H9 (cell line): ENCODE measurements around the gene BRWD1. TPM values are rescaled to one million over a fixed set of nuclear protein-coding genes. Genes with fewer than 3 reads are reported as not detected.

Source experiments
- DNase-seq: peaks from one replicate; pipeline ENCODE4 v3.0.0-alpha.2; 2017
- H2AFZ ChIP-seq: one replicate; pipeline ENCODE4 v1.6.1; 2013; ENCODE audit warnings: mild to moderate bottlenecking, low read length, control low read depth, moderate library complexity
- H2AK5ac ChIP-seq: 2 replicates; pipeline ENCODE4 v1.6.1; 2013; ENCODE audit warnings: low read length, control low read depth, mixed read lengths; ENCODE audit not compliant: insufficient read length
- H2BK120ac ChIP-seq: one replicate; pipeline ENCODE4 v1.6.1; 2013; ENCODE audit warnings: low read depth, mild to moderate bottlenecking, low read length, control low read depth, inconsistent platforms; ENCODE audit not compliant: poor library complexity, severe bottlenecking
- H2BK12ac ChIP-seq: 2 replicates; pipeline ENCODE4 v1.6.1; 2013; ENCODE audit warnings: low read length, control low read depth, mixed read lengths, low read depth; ENCODE audit not compliant: insufficient read length
- H2BK15ac ChIP-seq: 2 replicates; pipeline ENCODE4 v1.6.1; 2013; ENCODE audit warnings: low read depth, low read length, control low read depth
- H2BK20ac ChIP-seq: one replicate; pipeline ENCODE4 v1.6.1; 2013; ENCODE audit warnings: low read depth, mild to moderate bottlenecking, low read length, control low read depth, inconsistent platforms; ENCODE audit not compliant: poor library complexity, severe bottlenecking
- H2BK5ac ChIP-seq: 2 replicates; pipeline ENCODE4 v1.6.1; 2013; ENCODE audit warnings: low read length, control low read depth, mixed read lengths; ENCODE audit not compliant: insufficient read length
- H3K14ac ChIP-seq: 2 replicates; pipeline ENCODE4 v1.6.1; 2013; ENCODE audit warnings: low read length, control low read depth; ENCODE audit not compliant: insufficient read depth
- H3K18ac ChIP-seq: 2 replicates; pipeline ENCODE4 v1.6.1; 2013; ENCODE audit warnings: low read depth, mild to moderate bottlenecking, mixed read lengths, low read length, control low read depth; ENCODE audit not compliant: insufficient read length
- H3K23ac ChIP-seq: 2 replicates; pipeline ENCODE4 v1.6.1; 2013; ENCODE audit warnings: low read length, control low read depth, mixed read lengths, low read depth; ENCODE audit not compliant: insufficient read length
- H3K23me2 ChIP-seq: 2 replicates; pipeline ENCODE4 v1.6.1; 2013; ENCODE audit warnings: low read depth, mild to moderate bottlenecking, mixed read lengths, low read length, control low read depth; ENCODE audit not compliant: insufficient read length, poor library complexity, severe bottlenecking
- H3K27ac ChIP-seq: 2 replicates; pipeline ENCODE4 v1.5.1; 2013; ENCODE audit warnings: low read length, control low read depth, mixed read lengths, low read depth; ENCODE audit not compliant: insufficient read length
- H3K27me3 ChIP-seq: 2 replicates; pipeline ENCODE4 v1.6.1; 2013; ENCODE audit warnings: low read length, control low read depth, inconsistent platforms; ENCODE audit not compliant: insufficient read depth
- H3K4ac ChIP-seq: 2 replicates; pipeline ENCODE4 v1.6.1; 2013; ENCODE audit warnings: low read depth, mild to moderate bottlenecking, control low read depth, inconsistent platforms, low read length, moderate library complexity
- H3K4me1 ChIP-seq: 2 replicates; pipeline ENCODE4 v1.6.1; 2013; ENCODE audit warnings: low read length, control low read depth, inconsistent platforms; ENCODE audit not compliant: insufficient read depth
- H3K4me2 ChIP-seq: 2 replicates; pipeline ENCODE4 v1.6.1; 2013; ENCODE audit warnings: low read length, control low read depth, mixed read lengths; ENCODE audit not compliant: insufficient read length, insufficient read depth
- H3K56ac ChIP-seq: 2 replicates; pipeline ENCODE4 v1.6.1; 2013; ENCODE audit warnings: low read depth, mild to moderate bottlenecking, mixed read lengths, low read length, control low read depth; ENCODE audit not compliant: insufficient read length
- H3K79me1 ChIP-seq: 2 replicates; pipeline ENCODE4 v1.6.1; 2013; ENCODE audit warnings: low read depth, mild to moderate bottlenecking, moderate library complexity, low read length, control low read depth, inconsistent platforms; ENCODE audit not compliant: insufficient read depth, poor library complexity, severe bottlenecking
- H3K79me2 ChIP-seq: 2 replicates; pipeline ENCODE4 v1.6.1; 2013; ENCODE audit warnings: low read length, control low read depth, inconsistent platforms; ENCODE audit not compliant: insufficient read depth
- H3K9ac ChIP-seq: 2 replicates; pipeline ENCODE4 v1.6.1; 2013; ENCODE audit warnings: low read length, control low read depth, mixed read lengths; ENCODE audit not compliant: insufficient read length; ENCODE audit errors: extremely low read depth
- H3K9me3 ChIP-seq: one replicate; pipeline ENCODE4 v1.6.1; 2013; ENCODE audit warnings: low read depth, low read length, inconsistent platforms; ENCODE audit not compliant: control insufficient read depth
- H3T11ph ChIP-seq: one replicate; pipeline ENCODE4 v1.6.1; 2013; ENCODE audit warnings: mild to moderate bottlenecking, low read length, control low read depth, inconsistent platforms
- H4K20me1 ChIP-seq: one replicate; pipeline ENCODE4 v1.6.1; 2013; ENCODE audit not compliant: control insufficient read depth, insufficient read length, insufficient read depth
- H4K5ac ChIP-seq: 2 replicates; pipeline ENCODE4 v1.6.1; 2013; ENCODE audit warnings: low read depth, mild to moderate bottlenecking, mixed read lengths, low read length, control low read depth; ENCODE audit not compliant: insufficient read length
- H4K8ac ChIP-seq: replicated peaks from 2 replicates; pipeline ENCODE4 v1.6.1; 2013; ENCODE audit warnings: low read length, control low read depth, mixed read lengths, low read depth; ENCODE audit not compliant: insufficient read length
- H4K91ac ChIP-seq: 2 replicates; pipeline ENCODE4 v1.6.1; 2013; ENCODE audit warnings: low read depth, mild to moderate bottlenecking, moderate library complexity, mixed read lengths, low read length, control low read depth; ENCODE audit not compliant: insufficient read length
- H3K27ac Mint-ChIP-seq, 3 experiments: 2 replicates in 2 of 3; 3 replicates in 1 of 3; pipeline ENCODE4 v1.8.0; 2020 to 2021; ENCODE audit warnings: mixed read lengths in 3 of 3, mild to moderate bottlenecking in 1 of 3, moderate library complexity in 1 of 3
- H3K27me3 Mint-ChIP-seq: 2 replicates; pipeline ENCODE4 v1.8.0; 2021; ENCODE audit warnings: low read depth, mild to moderate bottlenecking, moderate library complexity, mixed read lengths
- H3K36me3 Mint-ChIP-seq, 3 experiments: 2 replicates in 2 of 3; 3 replicates in 1 of 3; pipeline ENCODE4 v1.8.0; 2020 to 2021; ENCODE audit warnings: low read depth in 3 of 3, mixed read lengths in 3 of 3; ENCODE audit not compliant: insufficient read depth in 1 of 3
- H3K4me1 Mint-ChIP-seq, 2 experiments: 2 replicates each; pipeline ENCODE4 v1.8.0; 2020; ENCODE audit warnings: mixed read lengths in 2 of 2
- H3K4me3 Mint-ChIP-seq, 2 experiments: 2 replicates in 1 of 2; 3 replicates in 1 of 2; pipeline ENCODE4 v1.8.0; 2020 to 2021; ENCODE audit warnings: mild to moderate bottlenecking in 2 of 2, mixed read lengths in 2 of 2, moderate library complexity in 1 of 2
- H3K9me3 Mint-ChIP-seq, 2 experiments: 2 replicates in 1 of 2; 3 replicates in 1 of 2; pipeline ENCODE4 v1.8.0; 2020; ENCODE audit warnings: mild to moderate bottlenecking in 2 of 2, mixed read lengths in 2 of 2, moderate library complexity in 1 of 2
- CTCF ChIP-seq: fragments of 200-600 bp; sonication (generic); conservative IDR thresholded peaks from 3 replicates; pipeline ENCODE4 v1.8.0; 2021; ENCODE audit warnings: antibody characterized with exemption, mild to moderate bottlenecking
- WGBS: extraction: QIAGEN DNeasy Blood & Tissue Kit; methylation state at CpG from one replicate; pipeline ENCODE4 v1.1.7; 2013; ENCODE audit warnings: missing lambda C conversion rate, low lambda C conversion rate, mixed read lengths; ENCODE audit not compliant: insufficient read length; ENCODE audit errors: extremely low coverage; 5-methylcytosine and 5-hydroxymethylcytosine counted together
- total RNA-seq: library from RNA; stranded (reverse); gene quantifications from 2 replicates; pipeline ENCODE4 v1.2.1, GENCODE V29; 2021

The BRWD1 gene
- total RNA-seq, 1 experiment from 2014 or later = 48.4 TPM

DNA sequence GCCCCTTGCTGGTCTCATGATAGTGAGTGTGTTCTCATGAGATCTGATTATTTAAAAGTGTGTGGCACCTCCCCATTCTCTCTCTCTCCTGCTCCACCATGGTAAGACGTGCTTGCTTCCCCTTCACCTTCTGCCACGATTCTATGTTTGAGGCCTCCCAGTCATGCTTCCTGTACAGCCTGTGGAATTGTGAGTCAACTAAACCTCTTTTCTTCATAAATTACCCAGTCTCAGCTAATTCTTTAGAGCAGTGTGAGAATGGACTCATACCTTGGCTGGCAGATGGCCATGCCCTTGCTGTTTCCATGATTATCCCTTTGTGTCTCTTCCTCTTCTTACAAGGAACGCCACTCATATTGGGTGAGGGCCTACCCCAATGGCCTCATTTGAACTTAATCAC, 170.5 kb downstream of the BRWD1 start:
- no peaks in the 10 kb centered on the region for H3K4me1 ChIP-seq
- no peak overlapping the region for H3K4me2 ChIP-seq
- TF ChIP-seq CTCF = no peak
- H3K9me3 ChIP-seq = no peaks in the 10 kb centered on the region
- no peak overlapping the region for H3K4me3 Mint-ChIP-seq
- no peak overlapping the region for H4K8ac ChIP-seq
- no peaks in the 10 kb centered on the region for H3K79me1 ChIP-seq
- H3K27ac Mint-ChIP-seq = no peak overlapping the region
- H2BK20ac ChIP-seq = no peak overlapping the region
- H3K4me1 Mint-ChIP-seq = peaks cover 4 to 5% of the 10 kb centered on the region in 2 experiments; a peak in 3 of 4 replicates
- H3K9me3 Mint-ChIP-seq = peaks cover 0 to 2% of the 10 kb centered on the region in 2 experiments; a peak in 1 of 5 replicates
- DNase-seq = no peak
- no peak overlapping the region for H3K14ac ChIP-seq
- no peak overlapping the region for H3T11ph ChIP-seq
- H3K27ac ChIP-seq = no peak overlapping the region
- no peak overlapping the region for H3K56ac ChIP-seq
- H2BK5ac ChIP-seq = no peak overlapping the region
- H2AK5ac ChIP-seq = no peak overlapping the region
- no peak overlapping the region for H3K18ac ChIP-seq
- H4K20me1 ChIP-seq = no peaks in the 10 kb centered on the region
- H4K91ac ChIP-seq = no peak overlapping the region
- H3K4ac ChIP-seq = no peak overlapping the region
- no peak overlapping the region for H3K9ac ChIP-seq
- H3K79me2 ChIP-seq = no peaks in the 10 kb centered on the region
- H3K23ac ChIP-seq = no peak overlapping the region
- H2BK12ac ChIP-seq = no peak overlapping the region
- no peaks in the 10 kb centered on the region for H3K23me2 ChIP-seq
- no peaks in the 10 kb centered on the region for H3K27me3 ChIP-seq
- no CpG with 5 or more reads among the region's 3 CpGs for WGBS
- H2BK120ac ChIP-seq = no peak overlapping the region
- peaks cover 0 to 1% (median 0%) of the 10 kb centered on the region in 3 experiments; a peak in 1 of 7 replicates for H3K36me3 Mint-ChIP-seq
- H2AFZ ChIP-seq = no peak overlapping the region
- peaks cover 3% of the 10 kb centered on the region for H3K27me3 Mint-ChIP-seq
- no peak overlapping the region for H2BK15ac ChIP-seq
- H4K5ac ChIP-seq = no peak overlapping the region
